Nephron (organoid): ENCODE data around the gene KIF3C.

ENCODE experiments used
- H3K27ac Mint-ChIP-seq, 3 experiments: 2 replicates each; pipeline ENCODE4 v1.8.0; 2020; ENCODE audit warnings: mixed read lengths in 3 of 3, mild to moderate bottlenecking in 2 of 3, moderate library complexity in 1 of 3
- H3K27me3 Mint-ChIP-seq: 2 replicates; pipeline ENCODE4 v1.8.0; 2021; ENCODE audit warnings: low read depth, mild to moderate bottlenecking, moderate library complexity, mixed read lengths
- H3K36me3 Mint-ChIP-seq: 2 replicates; pipeline ENCODE4 v1.8.0; 2020; ENCODE audit warnings: low read depth, mixed read lengths
- H3K4me1 Mint-ChIP-seq: 2 replicates; pipeline ENCODE4 v1.8.0; 2020; ENCODE audit warnings: mixed read lengths
- H3K4me3 Mint-ChIP-seq, 3 experiments: 2 replicates each; pipeline ENCODE4 v1.8.0; 2020; ENCODE audit warnings: mild to moderate bottlenecking in 3 of 3, mixed read lengths in 3 of 3, moderate library complexity in 2 of 3
- H3K9me3 Mint-ChIP-seq: 2 replicates; pipeline ENCODE4 v1.8.0; 2020; ENCODE audit warnings: mixed read lengths
- TF ChIP-seq, protein P1 (sequence below), 3 experiments: fragments of 200-600 bp; sonication (generic); IDR thresholded peaks; one replicate each; pipeline ENCODE4 v1.5.0; 2021; ENCODE audit warnings: antibody characterized with exemption in 3 of 3; ENCODE audit not compliant: unreplicated experiment in 3 of 3

Gene KIF3C

DNA sequence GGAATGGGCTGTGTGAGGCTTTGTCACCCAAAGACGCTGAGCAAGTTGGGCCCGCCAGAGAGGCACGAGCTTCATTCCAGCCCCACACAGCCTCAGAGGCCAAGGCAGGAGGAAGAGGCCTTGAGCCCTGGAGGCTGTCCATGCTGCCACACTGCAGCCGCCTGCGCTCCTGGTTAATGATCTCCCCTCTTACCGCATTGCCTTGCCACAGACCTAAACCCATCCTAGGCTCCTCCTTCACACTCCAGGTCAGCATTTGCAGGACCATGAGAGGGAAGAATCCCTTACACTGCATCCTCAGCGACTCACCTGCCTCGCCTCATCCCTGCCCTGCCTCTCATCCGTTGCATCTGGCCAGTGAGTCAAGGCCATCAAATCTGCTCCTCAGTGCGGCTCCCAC, 24.6 kb downstream of the KIF3C start:
- TF ChIP-seq, protein P1, sequence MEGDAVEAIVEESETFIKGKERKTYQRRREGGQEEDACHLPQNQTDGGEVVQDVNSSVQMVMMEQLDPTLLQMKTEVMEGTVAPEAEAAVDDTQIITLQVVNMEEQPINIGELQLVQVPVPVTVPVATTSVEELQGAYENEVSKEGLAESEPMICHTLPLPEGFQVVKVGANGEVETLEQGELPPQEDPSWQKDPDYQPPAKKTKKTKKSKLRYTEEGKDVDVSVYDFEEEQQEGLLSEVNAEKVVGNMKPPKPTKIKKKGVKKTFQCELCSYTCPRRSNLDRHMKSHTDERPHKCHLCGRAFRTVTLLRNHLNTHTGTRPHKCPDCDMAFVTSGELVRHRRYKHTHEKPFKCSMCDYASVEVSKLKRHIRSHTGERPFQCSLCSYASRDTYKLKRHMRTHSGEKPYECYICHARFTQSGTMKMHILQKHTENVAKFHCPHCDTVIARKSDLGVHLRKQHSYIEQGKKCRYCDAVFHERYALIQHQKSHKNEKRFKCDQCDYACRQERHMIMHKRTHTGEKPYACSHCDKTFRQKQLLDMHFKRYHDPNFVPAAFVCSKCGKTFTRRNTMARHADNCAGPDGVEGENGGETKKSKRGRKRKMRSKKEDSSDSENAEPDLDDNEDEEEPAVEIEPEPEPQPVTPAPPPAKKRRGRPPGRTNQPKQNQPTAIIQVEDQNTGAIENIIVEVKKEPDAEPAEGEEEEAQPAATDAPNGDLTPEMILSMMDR (IDR thresholded peaks at IDR 0.05; ENCODE audit: unreplicated experiment in 3 of 3), result no peak
- H3K4me3 Mint-ChIP-seq, result no peak overlapping the region
- H3K4me1 Mint-ChIP-seq, result no peaks in the 10 kb centered on the region
- H3K27me3 Mint-ChIP-seq, result no peaks in the 10 kb centered on the region
- no peaks in the 10 kb centered on the region for H3K9me3 Mint-ChIP-seq
- no peak overlapping the region for H3K27ac Mint-ChIP-seq
- peaks cover 11% of the 10 kb centered on the region for H3K36me3 Mint-ChIP-seq

DNA sequence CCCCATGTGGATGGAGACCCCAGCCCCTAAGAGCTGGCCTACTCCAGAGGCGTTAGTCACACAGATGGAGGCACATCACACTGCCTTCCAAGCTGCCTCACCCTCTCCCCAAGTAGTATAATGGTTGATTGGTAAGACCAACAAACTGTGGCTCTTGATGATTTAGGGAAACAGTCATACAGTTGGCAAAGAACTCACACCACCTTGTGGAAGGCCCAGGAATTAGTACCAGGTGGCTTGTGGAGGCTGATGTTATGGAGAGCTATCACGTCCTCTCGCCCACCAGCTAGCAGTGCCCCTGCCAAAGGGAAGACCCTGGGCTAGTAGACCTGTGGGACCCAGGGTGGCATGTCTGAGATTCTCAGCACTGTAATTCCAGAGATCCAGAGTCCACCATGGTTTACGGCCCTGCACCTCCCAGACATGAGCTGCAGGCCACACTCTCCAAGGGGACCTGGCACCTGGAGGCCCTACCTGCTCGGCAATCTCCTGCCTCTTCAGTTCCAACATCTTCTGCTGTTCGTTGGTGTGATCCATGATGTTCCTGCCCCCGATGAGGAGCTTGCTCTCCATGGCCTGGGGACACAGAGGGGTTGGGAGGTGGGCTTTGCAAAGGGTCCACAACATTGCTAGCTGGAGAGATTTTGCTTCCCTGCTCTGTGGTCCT, 26.3 kb downstream of the KIF3C start:
- H3K9me3 Mint-ChIP-seq, result no peaks in the 10 kb centered on the region
- no peaks in the 10 kb centered on the region for H3K4me1 Mint-ChIP-seq

DNA sequence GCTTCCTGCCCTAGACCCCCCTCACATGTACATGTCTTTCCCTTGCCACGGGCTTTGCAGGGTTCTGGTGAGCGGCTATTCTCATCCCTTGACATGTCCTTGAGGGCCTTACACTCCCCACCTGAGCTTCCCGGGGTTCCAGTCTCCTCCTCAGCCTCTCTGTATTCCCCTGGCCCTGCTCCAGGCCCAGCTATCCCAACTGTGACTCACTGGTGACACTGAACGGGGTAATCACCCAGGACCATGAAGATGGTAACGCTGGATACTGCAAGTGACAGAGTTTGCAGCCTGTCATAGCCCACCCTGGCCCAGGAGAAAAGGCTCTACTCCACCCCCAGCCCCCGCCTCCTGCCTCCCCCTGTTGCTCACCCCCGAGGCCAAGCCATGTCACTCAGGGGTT, 27.3 kb downstream of the KIF3C start:
- no peak overlapping the region for H3K27ac Mint-ChIP-seq
- no peak overlapping the region for H3K4me3 Mint-ChIP-seq
- peaks cover 18% of the 10 kb centered on the region for H3K36me3 Mint-ChIP-seq
- no peaks in the 10 kb centered on the region for H3K9me3 Mint-ChIP-seq
- TF ChIP-seq, protein P1 (IDR thresholded peaks at IDR 0.05; ENCODE audit: unreplicated experiment in 3 of 3), result no peak
- H3K27me3 Mint-ChIP-seq, result no peaks in the 10 kb centered on the region
- no peaks in the 10 kb centered on the region for H3K4me1 Mint-ChIP-seq

More for the DNA sequence above, 26.3 kb downstream of the KIF3C start:
- Mint-ChIP-seq H3K27ac (no peak overlapping the region), H3K27me3 (no peaks in the 10 kb centered on the region), H3K36me3 (peaks cover 18% of the 10 kb centered on the region), H3K4me3 (no peak overlapping the region)
- TF ChIP-seq, protein P1 (IDR thresholded peaks at IDR 0.05; ENCODE audit: unreplicated experiment in 3 of 3), result no peak

DNA sequence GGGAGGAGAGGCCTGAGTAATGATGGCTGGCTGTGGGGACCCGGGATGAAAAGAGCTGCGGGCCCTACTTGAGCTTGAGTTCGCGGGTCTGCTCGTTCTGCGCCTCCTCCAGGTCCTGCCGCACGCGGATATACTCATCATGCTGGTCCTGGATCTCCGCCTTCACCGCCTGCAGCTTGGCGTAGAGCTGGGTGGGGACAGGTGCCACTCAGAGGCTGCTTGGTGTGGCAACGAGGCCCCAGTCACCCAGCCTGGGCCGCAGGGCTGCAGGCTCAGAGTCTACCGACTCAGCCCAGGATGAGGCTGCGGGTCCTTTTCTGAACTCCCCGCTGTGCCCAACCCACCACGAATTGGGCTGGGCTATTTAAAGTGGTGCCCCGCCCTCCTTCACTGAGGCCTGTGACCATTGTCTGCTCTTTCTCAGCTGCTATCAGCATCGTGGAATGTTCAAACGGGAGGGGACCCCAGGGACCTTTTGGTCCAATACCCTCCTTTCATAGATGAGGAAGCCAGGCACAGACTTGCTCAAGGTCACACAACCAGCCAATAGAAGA, 28.0 kb downstream of the KIF3C start:
- no peaks in the 10 kb centered on the region for H3K27me3 Mint-ChIP-seq
- H3K27ac Mint-ChIP-seq, result no peak overlapping the region
- no peaks in the 10 kb centered on the region for H3K4me1 Mint-ChIP-seq
- TF ChIP-seq, protein P1 (IDR thresholded peaks at IDR 0.05; ENCODE audit: unreplicated experiment in 3 of 3), result no peak
- no peak overlapping the region for H3K4me3 Mint-ChIP-seq
- H3K9me3 Mint-ChIP-seq, result no peaks in the 10 kb centered on the region
- peaks cover 18% of the 10 kb centered on the region for H3K36me3 Mint-ChIP-seq

DNA sequence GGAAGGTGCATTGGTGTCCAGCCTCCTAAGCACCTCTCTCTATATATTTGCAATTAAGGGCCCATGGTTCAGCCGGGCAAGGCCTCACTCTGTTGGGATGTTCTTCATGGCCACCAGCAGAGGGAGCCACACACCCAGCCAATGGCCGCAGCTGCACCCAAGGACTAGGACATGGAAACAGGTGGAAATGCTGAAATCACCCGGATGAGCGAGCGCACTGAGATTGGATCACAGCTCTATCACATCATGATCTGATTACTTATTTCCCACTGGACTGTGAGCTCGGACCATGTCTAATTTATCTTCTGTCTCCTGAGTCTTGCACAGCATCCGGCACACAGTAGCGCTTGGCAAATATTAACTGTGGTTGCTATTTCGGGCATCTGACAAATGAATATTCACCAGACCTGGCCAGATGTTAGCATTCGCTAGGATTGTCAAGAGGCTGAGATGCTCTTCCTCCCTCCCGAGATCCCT, 31.2 kb downstream of the KIF3C start:
- TF ChIP-seq, protein P1 (IDR thresholded peaks at IDR 0.05; ENCODE audit: unreplicated experiment in 3 of 3), result peak; percentile 89 to 93 (median 93)
- no peaks in the 10 kb centered on the region for H3K9me3 Mint-ChIP-seq
- H3K36me3 Mint-ChIP-seq, result peaks cover 10% of the 10 kb centered on the region
- H3K4me3 Mint-ChIP-seq, result no peak overlapping the region
- H3K27ac Mint-ChIP-seq, result peak overlapping the region in 1 of 3 experiments; percentile 68
- no peaks in the 10 kb centered on the region for H3K4me1 Mint-ChIP-seq
- no peaks in the 10 kb centered on the region for H3K27me3 Mint-ChIP-seq

DNA sequence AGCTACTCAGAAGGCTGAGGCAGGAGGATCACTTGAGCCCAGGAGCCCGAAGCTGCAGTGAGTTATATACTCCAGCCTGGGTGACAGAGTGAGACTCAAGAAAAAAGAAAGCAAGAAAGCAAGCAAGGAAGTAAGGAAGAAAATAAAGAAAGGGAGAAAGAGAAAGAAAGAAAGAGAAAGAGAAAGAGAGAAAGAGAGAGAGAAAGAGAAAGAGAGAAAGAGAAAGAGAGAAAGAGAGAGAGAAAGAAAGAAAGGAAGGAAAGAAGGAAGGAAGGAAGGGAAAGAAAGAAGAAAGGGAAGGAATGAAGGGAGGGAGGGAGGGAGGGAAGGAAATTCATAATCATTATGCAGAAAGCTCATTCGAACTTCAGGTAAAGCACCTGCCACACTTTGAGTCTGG, 33.9 kb downstream of the KIF3C start:
- H3K4me1 Mint-ChIP-seq, result no peaks in the 10 kb centered on the region
- TF ChIP-seq, protein P1 (IDR thresholded peaks at IDR 0.05; ENCODE audit: unreplicated experiment in 3 of 3), result no peak
- H3K27ac Mint-ChIP-seq, result no peak overlapping the region
- no peak overlapping the region for H3K4me3 Mint-ChIP-seq
- no peaks in the 10 kb centered on the region for H3K9me3 Mint-ChIP-seq
- peaks cover 8% of the 10 kb centered on the region for H3K36me3 Mint-ChIP-seq
- H3K27me3 Mint-ChIP-seq, result no peaks in the 10 kb centered on the region
